GM12874 (cell line): ENCODE data around the gene SIVA1.

Experiments
- CTCF ChIP-seq: IDR thresholded peaks from 2 replicates; pipeline ENCODE4 v1.5.1; 2011; ENCODE audit warnings: low read depth, mild to moderate bottlenecking, control low read depth, low read length, moderate library complexity; ENCODE audit not compliant: insufficient read depth

SIVA1 gene

GRCh38 chr14:104728631-104729030, 24.3 kb upstream of the SIVA1 start:
- TF ChIP-seq CTCF = no peak

- TF ChIP-seq CTCF = no peak
Observed at GRCh38 chr14:104729835-104730181, 23.1 kb upstream of the SIVA1 start.

GRCh38 chr14:104730487-104730886, 22.5 kb upstream of the SIVA1 start:
- no peak for TF ChIP-seq CTCF

GRCh38 chr14:104731320-104732294, 21.3 kb upstream of the SIVA1 start:
- peak; percentile 44; the same call in 1 of the 2 replicates for TF ChIP-seq CTCF

- no peak for TF ChIP-seq CTCF
Observed at GRCh38 chr14:104732355-104732804, 20.6 kb upstream of the SIVA1 start.

GRCh38 chr14:104732931-104733681, 19.8 kb upstream of the SIVA1 start:
- no peak for TF ChIP-seq CTCF

GRCh38 chr14:104734051-104734587, 18.8 kb upstream of the SIVA1 start:
- TF ChIP-seq CTCF = no peak
